Neural progenitor cell (in vitro differentiated cells): Measurements from ENCODE around the gene ZBTB4.

Source experiments
- EZH2phosphoT487 ChIP-seq: fragments of 200-600 bp; sonication (generic); IDR thresholded peaks from 2 replicates; pipeline ENCODE4 v1.6.1; 2017; ENCODE audit warnings: antibody characterized with exemption
- TF ChIP-seq, protein P1 (sequence below): fragments of 200-600 bp; sonication (generic); IDR thresholded peaks from 2 replicates; pipeline ENCODE4 v1.5.1; 2017; ENCODE audit warnings: antibody characterized with exemption, mild to moderate bottlenecking

DNA sequence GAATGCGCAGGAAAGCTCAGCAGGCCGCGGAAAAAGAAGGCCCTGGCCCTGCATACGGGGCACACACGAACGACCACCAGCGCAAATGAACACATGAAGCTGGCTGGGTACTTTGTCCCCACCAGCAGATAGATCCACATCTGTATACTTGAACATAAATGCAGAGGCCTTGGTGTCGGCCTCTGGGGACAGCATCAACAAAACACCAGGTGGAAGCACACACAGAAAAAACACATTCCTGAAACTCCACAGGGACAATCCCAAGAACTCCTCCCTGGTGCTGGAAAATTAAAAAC is 606 bp upstream of the ZBTB4 start:
- no peak for TF ChIP-seq EZH2phosphoT487
- TF ChIP-seq, protein P1, sequence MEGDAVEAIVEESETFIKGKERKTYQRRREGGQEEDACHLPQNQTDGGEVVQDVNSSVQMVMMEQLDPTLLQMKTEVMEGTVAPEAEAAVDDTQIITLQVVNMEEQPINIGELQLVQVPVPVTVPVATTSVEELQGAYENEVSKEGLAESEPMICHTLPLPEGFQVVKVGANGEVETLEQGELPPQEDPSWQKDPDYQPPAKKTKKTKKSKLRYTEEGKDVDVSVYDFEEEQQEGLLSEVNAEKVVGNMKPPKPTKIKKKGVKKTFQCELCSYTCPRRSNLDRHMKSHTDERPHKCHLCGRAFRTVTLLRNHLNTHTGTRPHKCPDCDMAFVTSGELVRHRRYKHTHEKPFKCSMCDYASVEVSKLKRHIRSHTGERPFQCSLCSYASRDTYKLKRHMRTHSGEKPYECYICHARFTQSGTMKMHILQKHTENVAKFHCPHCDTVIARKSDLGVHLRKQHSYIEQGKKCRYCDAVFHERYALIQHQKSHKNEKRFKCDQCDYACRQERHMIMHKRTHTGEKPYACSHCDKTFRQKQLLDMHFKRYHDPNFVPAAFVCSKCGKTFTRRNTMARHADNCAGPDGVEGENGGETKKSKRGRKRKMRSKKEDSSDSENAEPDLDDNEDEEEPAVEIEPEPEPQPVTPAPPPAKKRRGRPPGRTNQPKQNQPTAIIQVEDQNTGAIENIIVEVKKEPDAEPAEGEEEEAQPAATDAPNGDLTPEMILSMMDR = no peak
